Neuronal stem cell (in vitro differentiated cells): ENCODE results near the gene AGAP1.

Experiments
- DNase-seq: peaks from one replicate; pipeline ENCODE4 v3.0.0-alpha.2; 2013; ENCODE audit warnings: low spot score
- H2AFZ ChIP-seq: one replicate; pipeline ENCODE4 v1.6.1; 2013; ENCODE audit warnings: mild to moderate bottlenecking, low read length, inconsistent platforms
- H2AK5ac ChIP-seq: 2 replicates; pipeline ENCODE4 v1.6.1; 2013; ENCODE audit warnings: low read depth, mild to moderate bottlenecking, inconsistent platforms, low read length, moderate library complexity, mixed read lengths
- H2BK120ac ChIP-seq: 2 replicates; pipeline ENCODE4 v1.6.1; 2013; ENCODE audit warnings: low read depth, mild to moderate bottlenecking, inconsistent platforms, low read length, moderate library complexity, mixed read lengths
- H2BK12ac ChIP-seq: one replicate; pipeline ENCODE4 v1.6.1; 2013; ENCODE audit warnings: low read length, inconsistent platforms
- H2BK15ac ChIP-seq: 2 replicates; pipeline ENCODE4 v1.6.1; 2013; ENCODE audit warnings: mild to moderate bottlenecking, low read length, inconsistent platforms, mixed read lengths
- H2BK5ac ChIP-seq: one replicate; pipeline ENCODE4 v1.6.1; 2013; ENCODE audit warnings: inconsistent platforms, mild to moderate bottlenecking, low read length, moderate library complexity
- H3K14ac ChIP-seq: one replicate; pipeline ENCODE4 v1.6.1; 2013; ENCODE audit warnings: low read length, inconsistent platforms
- H3K18ac ChIP-seq: 2 replicates; pipeline ENCODE4 v1.6.1; 2013; ENCODE audit warnings: low read length, inconsistent platforms
- H3K23ac ChIP-seq: 2 replicates; pipeline ENCODE4 v1.6.1; 2013; ENCODE audit warnings: low read depth, mild to moderate bottlenecking, mixed read lengths, low read length, inconsistent platforms; ENCODE audit not compliant: poor library complexity
- H3K27ac ChIP-seq: replicated peaks from 3 replicates; pipeline ENCODE4 v1.5.1; 2013; ENCODE audit warnings: low read length, inconsistent platforms
- H3K27me3 ChIP-seq, 3 experiments: 2 replicates each; pipeline ENCODE4 v1.6.1; 2013; ENCODE audit warnings: low read length in 3 of 3, mild to moderate bottlenecking in 2 of 3, inconsistent platforms in 1 of 3, low read depth in 1 of 3, mixed read lengths in 1 of 3, moderate library complexity in 1 of 3; ENCODE audit not compliant: control insufficient read depth in 3 of 3, insufficient read depth in 3 of 3
- H3K36me3 ChIP-seq, 2 donors: replicated peaks in 1 of 2; 2 replicates each; pipeline ENCODE4 v1.6.1; 2013; ENCODE audit warnings: low read length in 2 of 2; ENCODE audit not compliant: control insufficient read depth in 2 of 2, insufficient read depth in 2 of 2
- H3K4ac ChIP-seq: 2 replicates; pipeline ENCODE4 v1.6.1; 2013; ENCODE audit warnings: inconsistent platforms, mild to moderate bottlenecking, low read length, moderate library complexity
- H3K4me1 ChIP-seq, 2 donors: 1 replicate in 1 of 2; 2 replicates in 1 of 2; pipeline ENCODE4 v1.6.1; 2013; ENCODE audit warnings: low read length in 2 of 2, low read depth in 1 of 2; ENCODE audit not compliant: control insufficient read depth in 2 of 2, insufficient read depth in 1 of 2
- H3K4me2 ChIP-seq: one replicate; pipeline ENCODE4 v1.6.1; 2013; ENCODE audit warnings: mild to moderate bottlenecking, low read length, inconsistent platforms; ENCODE audit not compliant: insufficient read depth, poor library complexity, severe bottlenecking
- H3K4me3 ChIP-seq, 2 donors: 2 replicates each; pipeline ENCODE4 v1.5.1; 2013; ENCODE audit warnings: low read length in 2 of 2, mild to moderate bottlenecking in 2 of 2, inconsistent platforms in 1 of 2, moderate library complexity in 1 of 2
- H3K79me1 ChIP-seq: one replicate; pipeline ENCODE4 v1.6.1; 2013; ENCODE audit warnings: low read depth, mild to moderate bottlenecking, inconsistent platforms, low read length, moderate library complexity
- H3K9ac ChIP-seq: one replicate; pipeline ENCODE4 v1.6.1; 2013; ENCODE audit warnings: mild to moderate bottlenecking, low read depth, low read length, inconsistent platforms; ENCODE audit not compliant: poor library complexity
- H3K9me3 ChIP-seq, 2 donors: replicated peaks in 1 of 2; 2 replicates each; pipeline versions ENCODE3 to v1.6.1; 2013; ENCODE audit warnings: low read length in 2 of 2, mild to moderate bottlenecking in 2 of 2, inconsistent platforms in 1 of 2, low read depth in 1 of 2, mixed read lengths in 1 of 2, moderate library complexity in 1 of 2; ENCODE audit not compliant: control insufficient read depth in 2 of 2, insufficient read depth in 1 of 2
- H4K8ac ChIP-seq: one replicate; pipeline ENCODE4 v1.6.1; 2013; ENCODE audit warnings: low read depth, mild to moderate bottlenecking, inconsistent platforms, low read length, moderate library complexity
- H4K91ac ChIP-seq: one replicate; pipeline ENCODE4 v1.6.1; 2013; ENCODE audit warnings: low read length, low read depth, mild to moderate bottlenecking, inconsistent platforms; ENCODE audit not compliant: poor library complexity
- WGBS, 2 donors: extraction: QIAGEN DNeasy Blood & Tissue Kit; methylation state at CpG; one replicate each; pipeline ENCODE4 v1.1.7; 2013; ENCODE audit warnings: missing lambda C conversion rate in 2 of 2, mixed read lengths in 1 of 2; ENCODE audit not compliant: insufficient read length in 2 of 2, insufficient replicate concordance in 1 of 2; ENCODE audit errors: extremely low coverage in 2 of 2; 5-methylcytosine and 5-hydroxymethylcytosine counted together

The AGAP1 gene

DNA sequence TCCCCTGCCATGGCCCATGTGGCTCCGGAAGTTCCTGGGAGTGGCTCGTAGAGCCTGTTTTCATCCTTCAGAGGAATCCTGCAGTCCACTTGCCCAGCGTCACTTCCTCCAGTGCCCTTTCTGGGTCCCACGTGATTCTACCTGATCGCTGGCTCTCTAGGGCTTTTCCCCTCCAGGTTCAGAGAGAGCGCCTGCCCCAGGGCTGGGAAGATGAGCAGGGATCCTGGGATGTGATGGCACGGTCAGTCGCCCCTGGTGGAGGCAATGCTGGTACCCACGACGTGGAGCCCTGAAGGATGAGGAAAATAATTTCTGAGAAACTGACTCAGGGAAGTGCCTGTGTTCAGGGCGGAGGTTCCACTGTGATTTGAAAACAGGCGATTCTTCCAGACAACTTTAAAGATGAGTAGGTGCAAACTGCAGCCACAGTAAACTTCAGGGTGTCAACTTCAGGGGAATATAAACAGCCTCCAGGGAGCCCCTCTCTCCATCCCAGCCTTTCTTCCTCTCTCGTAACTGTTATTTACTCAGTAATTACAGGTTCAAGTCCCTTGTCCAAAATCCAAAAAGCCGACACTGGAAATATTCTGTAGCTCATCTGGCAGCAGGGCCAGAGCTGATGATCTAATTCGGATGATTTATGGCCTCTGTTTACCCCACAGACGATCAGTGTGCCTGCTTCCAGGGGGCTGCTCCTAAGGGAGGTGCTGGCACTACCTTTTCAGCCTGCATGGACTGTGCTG lies 105.9 kb downstream of the AGAP1 start:
- no peak overlapping the region for H3K4ac ChIP-seq
- no peak overlapping the region for H2AFZ ChIP-seq
- H3K79me1 ChIP-seq, result peaks cover 3% of the 10 kb centered on the region
- H4K8ac ChIP-seq, result no peak overlapping the region
- H3K18ac ChIP-seq, result no peak overlapping the region
- peaks cover 4 to 6% of the 10 kb centered on the region in 2 donors for H3K9me3 ChIP-seq
- no peak for DNase-seq
- no peak overlapping the region for H2AK5ac ChIP-seq
- H2BK5ac ChIP-seq, result no peak overlapping the region
- H3K4me1 ChIP-seq, result no peaks in the 10 kb centered on the region
- no peak overlapping the region for H3K9ac ChIP-seq
- no peak overlapping the region for H2BK12ac ChIP-seq
- H2BK120ac ChIP-seq, result no peak overlapping the region
- H3K14ac ChIP-seq, result no peak overlapping the region
- H3K27ac ChIP-seq, result no peak overlapping the region
- no peak overlapping the region for H3K4me3 ChIP-seq
- H3K27me3 ChIP-seq, result no peaks in the 10 kb centered on the region
- H3K36me3 ChIP-seq, result peaks cover 0 to 2% of the 10 kb centered on the region in 2 donors
- no peak overlapping the region for H4K91ac ChIP-seq
- H2BK15ac ChIP-seq, result no peak overlapping the region
- H3K4me2 ChIP-seq, result no peak overlapping the region
- no CpG with 5 or more reads among the region's 16 CpGs for WGBS, 2 donors
- no peak overlapping the region for H3K23ac ChIP-seq

DNA sequence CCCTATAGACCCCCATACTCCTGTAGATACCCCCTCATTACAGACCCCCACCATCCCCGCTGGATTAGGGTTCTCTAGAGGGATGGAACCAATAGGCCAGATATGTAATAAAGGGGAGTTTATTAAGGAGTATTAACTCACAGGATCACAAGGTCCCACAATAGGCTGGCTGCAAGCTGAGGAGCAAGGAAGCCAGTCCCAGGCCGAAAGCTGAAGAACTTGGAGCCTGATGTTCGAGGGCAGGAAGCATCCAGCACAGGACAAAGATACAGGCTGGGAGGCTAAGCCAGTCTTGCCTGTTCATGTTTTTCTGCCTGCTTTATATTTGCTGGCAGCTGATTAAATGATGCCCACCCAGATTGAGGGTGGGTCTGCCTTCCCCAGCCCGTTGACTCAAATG lies 106.6 kb downstream of the AGAP1 start:
- Histone ChIP-seq H2BK12ac (no peak overlapping the region), H2AFZ (no peak overlapping the region), H3K18ac (no peak overlapping the region), H2BK120ac (no peak overlapping the region), H3K23ac (no peak overlapping the region), H3K4ac (no peak overlapping the region), H4K91ac (no peak overlapping the region), H3K4me3 (no peak overlapping the region), H2BK5ac (no peak overlapping the region), H3K36me3 (peaks cover 0 to 2% of the 10 kb centered on the region in 2 donors), H2BK15ac (no peak overlapping the region), H3K79me1 (peaks cover 3% of the 10 kb centered on the region), H3K27me3 (no peaks in the 10 kb centered on the region), H3K9ac (no peak overlapping the region), H2AK5ac (no peak overlapping the region), H4K8ac (no peak overlapping the region), H3K9me3 (peaks cover 4 to 6% of the 10 kb centered on the region in 2 donors), H3K4me2 (no peak overlapping the region), H3K27ac (no peak overlapping the region), H3K14ac (no peak overlapping the region), H3K4me1 (peaks cover 1 to 4% of the 10 kb centered on the region in 2 donors)
- no peak for DNase-seq
- WGBS, 2 donors, result no CpG with 5 or more reads among the region's 4 CpGs

DNA sequence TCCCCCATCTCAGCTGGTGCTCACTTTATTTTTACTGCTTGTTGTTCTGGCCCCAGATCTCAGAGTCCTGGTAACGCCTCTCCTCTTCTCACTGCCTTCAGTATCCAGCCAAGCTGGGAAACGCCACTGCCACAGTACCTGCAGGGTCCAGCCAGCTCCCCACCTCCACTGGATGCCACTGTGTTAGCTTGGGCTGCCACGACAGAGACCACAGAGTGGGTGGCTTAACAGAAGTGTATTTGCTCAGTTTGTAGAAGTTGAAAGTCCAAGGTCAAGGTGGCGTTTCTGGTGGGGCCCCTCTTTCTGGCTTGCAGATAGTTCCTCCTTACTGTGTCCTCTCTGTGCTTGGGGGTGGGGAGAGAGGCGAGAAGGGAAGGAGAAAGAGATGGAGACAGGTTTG lies 107.1 kb downstream of the AGAP1 start:
- Histone ChIP-seq H4K8ac (no peak overlapping the region), H4K91ac (no peak overlapping the region), H3K9ac (no peak overlapping the region), H3K14ac (no peak overlapping the region), H2AFZ (no peak overlapping the region), H3K27me3 (no peaks in the 10 kb centered on the region), H3K4me3 (no peak overlapping the region), H3K23ac (no peak overlapping the region), H2AK5ac (no peak overlapping the region), H3K9me3 (peaks cover 4 to 6% of the 10 kb centered on the region in 2 donors), H2BK12ac (no peak overlapping the region), H3K4ac (no peak overlapping the region), H2BK120ac (no peak overlapping the region), H3K27ac (no peak overlapping the region), H3K79me1 (peaks cover 3% of the 10 kb centered on the region), H3K4me1 (peaks cover 3 to 7% of the 10 kb centered on the region in 2 donors), H2BK5ac (no peak overlapping the region), H2BK15ac (no peak overlapping the region), H3K36me3 (peaks cover 0 to 2% of the 10 kb centered on the region in 2 donors), H3K4me2 (no peak overlapping the region), H3K18ac (no peak overlapping the region)
- DNase-seq, result no peak
- WGBS, 2 donors, result no CpG with 5 or more reads among the region's 5 CpGs

DNA sequence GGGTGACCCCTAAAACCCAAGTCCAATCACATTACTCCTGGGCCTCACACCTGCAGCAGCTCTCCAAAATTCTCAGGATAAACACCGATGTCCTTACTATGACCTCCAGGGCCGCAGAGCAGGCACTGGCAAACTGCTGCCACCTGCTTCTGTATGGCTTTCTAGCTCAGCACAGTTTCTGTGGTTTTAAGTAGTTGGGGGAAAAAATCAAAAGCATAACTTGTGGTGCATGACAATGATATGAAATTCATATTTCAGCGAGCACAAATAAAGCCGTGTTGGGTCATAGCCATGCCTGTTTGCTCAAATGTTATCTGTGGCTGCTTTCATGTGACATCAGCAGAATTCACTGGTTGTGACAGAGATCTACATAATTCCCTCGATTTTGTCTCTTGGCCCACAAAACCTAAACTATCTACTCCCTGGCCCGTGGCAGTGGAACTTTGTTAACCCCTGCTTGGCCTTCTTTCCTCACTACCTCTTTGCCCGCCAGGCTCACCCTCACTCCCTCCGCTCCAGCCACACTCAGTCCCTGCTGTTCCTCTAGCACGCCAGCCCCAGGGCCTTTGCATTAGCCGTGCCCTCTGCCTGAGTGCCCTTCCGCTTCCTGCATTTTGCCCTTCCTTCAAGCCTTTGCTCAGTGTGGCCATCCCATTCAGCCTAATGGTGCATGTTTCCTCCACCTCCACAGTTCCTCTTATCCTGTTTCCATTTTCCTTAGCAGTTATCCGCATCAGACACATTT lies 108.3 kb downstream of the AGAP1 start:
- WGBS, 2 donors, result no CpG with 5 or more reads among the region's 12 CpGs

More for the DNA sequence above, 108.3 kb downstream of the AGAP1 start:
- Histone ChIP-seq H3K79me1 (peaks cover 3% of the 10 kb centered on the region), H2AFZ (no peak overlapping the region), H2BK120ac (no peak overlapping the region), H2BK5ac (no peak overlapping the region), H3K4me1 (peaks cover 6 to 13% of the 10 kb centered on the region in 2 donors), H3K9ac (no peak overlapping the region), H3K36me3 (peaks cover 0 to under 1% of the 10 kb centered on the region in 2 donors), H3K27ac (no peak overlapping the region), H3K9me3 (peaks cover 4 to 6% of the 10 kb centered on the region in 2 donors), H3K4ac (no peak overlapping the region), H2BK12ac (no peak overlapping the region), H3K4me2 (no peak overlapping the region), H3K23ac (no peak overlapping the region), H2BK15ac (no peak overlapping the region), H3K27me3 (no peaks in the 10 kb centered on the region), H2AK5ac (no peak overlapping the region), H3K18ac (no peak overlapping the region), H3K14ac (no peak overlapping the region), H3K4me3 (peak overlapping the region in 1 of 2 donors; percentile 7), H4K91ac (no peak overlapping the region), H4K8ac (no peak overlapping the region)
- DNase-seq, result no peak
